Measurements from ENCODE around the gene SEMA5A. TPM values are rescaled to one million over a fixed set of nuclear protein-coding genes. Genes with fewer than 3 reads are reported as not detected.

Gene SEMA5A
- total RNA-seq, 4 donors from 2014 or later, result 13.4 to 22.3 (median 18.5) TPM

DNA sequence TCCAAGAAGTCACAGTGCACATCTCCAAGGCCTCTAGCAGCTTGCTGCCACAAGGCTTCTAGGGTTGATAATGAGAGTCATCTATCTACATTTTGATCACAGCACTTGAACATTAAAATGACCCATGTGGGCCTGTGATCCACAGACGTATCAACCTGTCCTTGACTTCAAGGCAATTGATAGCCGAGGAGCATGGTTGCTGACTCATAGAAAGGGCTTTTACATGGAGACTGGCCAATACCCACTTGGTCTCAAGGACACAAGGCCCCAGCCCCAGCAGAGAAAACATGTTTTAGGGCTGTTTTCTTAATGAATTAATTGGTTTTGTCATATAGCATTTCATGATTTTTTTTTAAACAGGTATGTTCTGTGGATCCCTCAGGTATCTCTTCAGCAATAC lies 314.0 kb downstream of the SEMA5A start:
- intact Hi-C loops (cut with DNase I; ENCODE audit: low total_unique reads), result no loop called here
- DNase-seq (ENCODE audit: low spot score in 2 of 2), result no peak
- no peak overlapping the region for H3K4me3 ChIP-seq (ENCODE audit: low read depth, poor library complexity, severe bottlenecking)
- TF ChIP-seq POLR2A (IDR thresholded peaks at IDR 0.05) (no peak), CTCF (IDR thresholded peaks at IDR 0.05) (no peak)
- WGBS, 2 donors, result 85 to 93% methylated on average over 2 of the region's 2 CpGs

- intact Hi-C loops (cut with DNase I; ENCODE audit: low total_unique reads), result no loop called here
- WGBS, 2 donors, result 57 to 66% methylated on average over 5 of the region's 5 CpGs
- H3K4me3 ChIP-seq (ENCODE audit: low read depth, poor library complexity, severe bottlenecking), result no peak overlapping the region
- no peak for DNase-seq (ENCODE audit: low spot score in 2 of 2)
- no peak for TF ChIP-seq POLR2A (IDR thresholded peaks at IDR 0.05)
- TF ChIP-seq CTCF (IDR thresholded peaks at IDR 0.05), result no peak
These were observed 315.5 kb downstream of the SEMA5A start for GRCh38 chr5:9230355-9230754.

DNA sequence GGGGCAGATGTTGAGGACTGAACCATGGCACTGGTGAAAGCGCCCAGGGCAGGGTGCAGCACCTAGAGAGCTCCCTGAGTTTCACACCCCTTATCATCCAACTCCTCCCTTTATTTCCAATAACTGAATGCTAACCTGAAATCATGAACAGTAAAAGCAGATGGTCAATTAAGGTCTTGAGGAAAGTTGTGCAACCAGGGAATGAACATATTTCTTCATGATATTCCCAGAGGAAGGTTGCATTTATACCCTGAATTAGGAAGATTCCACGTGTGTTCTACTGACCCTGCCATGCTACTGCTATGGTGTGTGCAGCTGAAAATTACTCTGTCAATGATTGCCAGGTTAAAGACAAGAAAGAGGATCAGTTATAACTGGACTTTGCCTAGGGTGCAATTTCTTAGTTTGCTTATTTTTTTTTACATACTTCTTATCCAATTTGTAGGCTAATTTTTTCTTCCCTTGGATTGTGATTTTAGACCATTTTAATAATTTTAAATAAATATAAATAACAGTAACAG lies 319.8 kb downstream of the SEMA5A start:
- no peak overlapping the region for H3K4me3 ChIP-seq (ENCODE audit: low read depth, poor library complexity, severe bottlenecking)
- intact Hi-C loops (cut with DNase I; ENCODE audit: low total_unique reads), result no loop called here
- 79 to 82% methylated on average over 2 of the region's 2 CpGs for WGBS, 2 donors
- no peak for DNase-seq (ENCODE audit: low spot score in 2 of 2)
- TF ChIP-seq CTCF (IDR thresholded peaks at IDR 0.05), result no peak

GRCh38 chr5:9222054-9222976 lies 323.6 kb downstream of the SEMA5A start:
- WGBS, 2 donors, result 89 to 92% methylated on average over 7 of the region's 7 CpGs
- DNase-seq (ENCODE audit: low spot score in 2 of 2), result no peak
- H3K4me3 ChIP-seq (ENCODE audit: low read depth, poor library complexity, severe bottlenecking), result no peak overlapping the region
- intact Hi-C loops (cut with DNase I; ENCODE audit: low total_unique reads), result no loop called here
- TF ChIP-seq POLR2A (IDR thresholded peaks at IDR 0.05) (no peak), CTCF (IDR thresholded peaks at IDR 0.05) (no peak)

DNA sequence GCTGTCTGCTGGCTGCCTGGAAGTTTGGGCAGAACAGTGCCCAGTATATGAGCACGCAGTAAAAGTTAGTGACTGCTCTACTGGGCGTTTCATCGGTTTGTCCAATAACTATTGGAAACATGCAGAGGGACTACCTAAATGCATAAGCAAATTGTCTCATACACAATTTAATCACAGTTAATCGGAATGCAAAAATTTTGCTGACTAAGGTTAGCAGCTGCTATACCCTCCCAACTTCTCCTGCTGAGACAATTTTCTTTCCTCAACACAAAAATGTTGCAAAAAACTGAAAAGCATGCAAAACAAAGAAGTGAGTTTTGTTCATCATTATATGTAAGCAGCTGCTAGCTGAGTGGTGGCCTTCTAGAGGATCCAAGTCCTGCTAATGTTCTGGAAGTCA lies 327.5 kb downstream of the SEMA5A start:
- H3K4me3 ChIP-seq (ENCODE audit: low read depth, poor library complexity, severe bottlenecking), result no peak overlapping the region
- no peak for TF ChIP-seq CTCF (IDR thresholded peaks at IDR 0.05)
- no peak for TF ChIP-seq POLR2A (IDR thresholded peaks at IDR 0.05)
- WGBS, 2 donors, result 93 to 97% methylated on average over 4 of the region's 4 CpGs
- no peak for DNase-seq (ENCODE audit: low spot score in 2 of 2)
- intact Hi-C loops (cut with DNase I; ENCODE audit: low total_unique reads), result no loop called here

Measured in lower leg skin (tissue), 4 donors.